ENCODE data around the gene PLG.
"Not testable (repeated sequence)": the region's sequence is repeated elsewhere in the genome, so short reads cannot be mapped to it uniquely, and the experiment has no call there.

The PLG gene

DNA sequence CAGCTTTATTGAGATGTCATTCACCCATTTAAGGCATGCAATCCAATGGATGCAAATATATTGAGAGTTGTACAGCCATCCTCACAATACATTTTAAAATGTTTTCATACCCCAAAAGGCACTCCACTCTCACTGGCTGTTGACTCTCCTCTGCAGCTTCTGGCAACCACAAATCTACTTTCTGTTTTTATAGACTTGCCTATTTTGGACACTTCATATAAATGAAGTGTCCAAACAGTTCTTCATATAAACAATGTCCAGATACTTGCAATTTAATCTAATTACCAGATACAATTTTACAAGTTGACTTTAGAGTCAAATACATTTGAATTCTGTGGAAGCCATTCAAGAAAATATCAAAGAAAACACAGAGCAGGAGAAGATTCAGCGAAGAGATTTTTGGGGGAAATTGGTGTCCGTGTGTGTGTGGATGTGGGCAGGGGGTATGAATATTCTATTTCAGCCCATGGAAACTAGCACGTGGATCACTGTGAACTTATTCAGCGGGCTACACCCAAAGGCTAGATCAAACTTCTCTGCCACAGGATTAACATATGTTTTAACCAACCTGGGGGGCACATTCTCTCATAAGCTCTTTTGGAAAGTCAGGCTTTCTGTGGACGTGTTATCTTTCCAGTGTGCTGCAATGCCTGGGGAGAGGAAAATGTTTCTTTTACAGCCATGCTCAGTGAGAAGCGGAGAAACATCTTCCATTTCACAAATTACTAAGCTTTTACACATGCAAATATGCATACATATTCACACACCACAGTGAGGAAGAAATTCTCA lies 73.9 kb downstream of the PLG start:
- no peak for DNase-seq (ENCODE audit: low spot score)

DNA sequence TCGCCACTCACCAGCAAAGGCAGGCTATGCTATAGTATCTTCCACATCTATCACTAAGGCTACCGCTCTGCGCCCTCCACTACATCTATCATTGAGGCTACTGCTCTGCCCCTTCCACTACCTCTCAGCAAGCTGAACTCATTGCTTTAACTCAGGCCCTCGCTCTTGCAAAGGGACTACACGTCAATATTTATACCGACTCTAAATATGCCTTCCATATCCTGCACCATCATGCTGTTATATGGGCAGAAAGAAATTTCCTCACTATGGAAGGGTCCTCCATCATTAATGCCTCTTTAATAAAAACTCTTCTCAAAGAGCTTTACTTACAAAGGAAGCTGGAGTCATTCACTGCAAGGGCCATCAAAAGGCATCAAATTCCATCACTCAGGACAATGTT lies 77.1 kb downstream of the PLG start:
- not testable (repeated sequence) for DNase-seq (ENCODE audit: low spot score)

DNA sequence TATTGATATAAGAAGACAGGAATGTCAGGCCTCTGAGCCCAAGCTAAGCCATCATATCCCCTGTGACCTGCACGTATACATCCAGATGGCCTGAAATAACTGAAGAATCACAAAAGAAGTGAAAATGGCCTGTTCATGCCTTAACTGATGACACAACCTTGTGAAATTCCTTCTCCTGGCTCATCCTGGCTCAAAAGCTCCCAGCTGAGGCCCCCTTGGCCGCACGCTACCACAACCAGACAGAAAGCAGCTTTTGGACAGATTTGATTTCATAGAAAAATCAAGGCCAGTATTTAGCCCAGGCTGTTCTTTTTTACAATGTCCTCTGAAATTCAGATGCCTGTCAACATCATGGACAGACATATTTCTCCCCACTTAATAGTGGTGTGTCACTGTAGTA lies 78.6 kb downstream of the PLG start:
- DNase-seq (ENCODE audit: low spot score): not testable (repeated sequence)

DNA sequence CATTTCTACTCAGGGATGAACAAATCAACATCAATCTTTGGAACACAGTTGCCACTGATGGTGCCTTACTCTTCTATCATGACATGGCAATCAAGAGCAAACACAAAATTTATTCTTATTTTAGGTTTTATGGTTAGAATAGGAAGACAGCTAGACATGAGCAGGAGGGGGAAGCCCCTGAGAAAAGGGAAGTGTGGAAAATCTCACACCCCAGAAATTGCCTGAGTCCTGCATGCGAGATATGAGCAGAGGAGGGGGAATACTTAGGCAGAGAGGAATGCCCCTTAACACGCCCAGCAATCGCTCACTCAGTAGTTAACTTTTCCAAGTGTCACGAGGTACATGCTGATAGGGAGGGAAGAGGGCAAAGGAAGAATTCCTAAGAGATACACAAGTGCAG lies 79.3 kb downstream of the PLG start:
- DNase-seq (ENCODE audit: low spot score): no peak

DNA sequence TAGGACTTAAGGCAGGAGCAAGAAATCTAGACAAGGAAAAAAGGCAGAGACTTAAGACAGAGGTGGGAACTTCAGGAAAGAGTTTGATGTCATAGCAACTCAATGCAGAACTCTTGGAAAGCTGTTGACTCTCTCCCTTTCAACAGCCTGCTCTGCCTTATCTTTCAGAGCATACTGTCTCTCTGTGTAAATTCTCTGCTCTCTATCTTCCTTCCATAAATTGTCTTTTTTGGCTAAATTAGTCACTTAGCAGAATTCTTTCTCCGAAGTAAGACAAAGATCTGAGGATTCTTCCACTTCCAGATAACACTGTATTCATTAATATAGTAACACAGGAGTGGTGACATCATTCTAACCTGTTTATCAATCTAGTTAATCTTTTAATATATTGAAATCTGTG lies 80.2 kb downstream of the PLG start:
- DNase-seq (ENCODE audit: low spot score): no peak

DNA sequence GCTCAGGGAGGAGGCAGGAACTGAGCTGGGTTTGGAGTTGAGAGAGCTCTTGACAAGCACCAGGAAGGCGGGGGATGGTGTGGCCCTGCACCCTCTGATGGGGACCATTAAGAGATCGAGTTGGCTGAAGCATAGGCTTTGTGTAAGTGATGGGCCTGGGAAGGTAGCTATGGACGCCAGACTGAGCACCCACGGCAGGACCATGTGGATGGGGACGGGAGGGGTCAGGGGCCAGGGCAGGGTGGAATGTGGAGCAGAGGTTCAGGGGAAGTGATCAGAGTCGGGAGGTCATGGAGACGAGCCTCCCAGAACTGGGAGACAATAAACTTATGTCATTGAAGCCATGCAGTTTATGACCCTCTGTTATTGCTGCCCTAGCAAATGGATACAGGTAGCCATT lies 81.7 kb downstream of the PLG start:
- DNase-seq (ENCODE audit: low spot score): no peak

DNA sequence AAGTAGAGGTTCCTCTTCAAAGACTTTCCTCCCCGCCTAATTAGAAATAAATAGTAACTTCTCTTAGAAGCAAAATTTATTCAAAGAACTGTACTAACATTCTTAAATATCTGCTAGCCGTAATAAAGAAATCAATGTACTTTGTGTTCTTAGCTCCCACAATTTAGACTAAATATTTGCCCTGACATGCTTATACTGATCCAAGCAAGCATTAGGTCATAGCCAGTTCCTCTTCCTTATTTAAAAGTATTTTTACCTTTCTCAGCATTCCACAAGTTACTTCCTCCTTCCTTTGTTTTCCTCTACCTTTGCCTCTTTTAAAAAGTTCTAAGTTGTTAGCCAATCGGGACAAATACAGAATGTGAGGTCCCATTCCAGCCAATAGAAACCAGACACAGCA lies 86.1 kb downstream of the PLG start:
- not testable (repeated sequence) for DNase-seq (ENCODE audit: low spot score)

DNA sequence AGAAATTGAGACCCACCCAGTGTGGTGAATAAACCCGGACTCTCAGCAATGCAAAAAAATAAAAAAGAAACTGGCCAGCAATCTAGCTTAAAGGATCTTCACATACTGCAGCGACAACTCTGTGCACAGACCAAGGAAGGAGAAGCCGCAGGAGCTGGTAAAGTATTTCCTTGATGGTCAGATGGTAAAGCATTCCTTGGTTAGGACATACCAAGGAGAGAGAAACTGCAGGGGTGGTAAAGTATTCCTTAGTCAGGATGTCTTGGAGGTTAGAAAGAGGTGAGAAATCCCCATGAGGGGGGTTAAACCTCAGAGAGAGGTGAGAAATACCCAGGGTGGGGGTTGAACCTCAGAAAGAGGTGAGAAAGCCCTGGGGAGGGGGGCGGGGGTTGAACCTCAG lies 86.8 kb downstream of the PLG start:
- DNase-seq (ENCODE audit: low spot score): no peak

DNA sequence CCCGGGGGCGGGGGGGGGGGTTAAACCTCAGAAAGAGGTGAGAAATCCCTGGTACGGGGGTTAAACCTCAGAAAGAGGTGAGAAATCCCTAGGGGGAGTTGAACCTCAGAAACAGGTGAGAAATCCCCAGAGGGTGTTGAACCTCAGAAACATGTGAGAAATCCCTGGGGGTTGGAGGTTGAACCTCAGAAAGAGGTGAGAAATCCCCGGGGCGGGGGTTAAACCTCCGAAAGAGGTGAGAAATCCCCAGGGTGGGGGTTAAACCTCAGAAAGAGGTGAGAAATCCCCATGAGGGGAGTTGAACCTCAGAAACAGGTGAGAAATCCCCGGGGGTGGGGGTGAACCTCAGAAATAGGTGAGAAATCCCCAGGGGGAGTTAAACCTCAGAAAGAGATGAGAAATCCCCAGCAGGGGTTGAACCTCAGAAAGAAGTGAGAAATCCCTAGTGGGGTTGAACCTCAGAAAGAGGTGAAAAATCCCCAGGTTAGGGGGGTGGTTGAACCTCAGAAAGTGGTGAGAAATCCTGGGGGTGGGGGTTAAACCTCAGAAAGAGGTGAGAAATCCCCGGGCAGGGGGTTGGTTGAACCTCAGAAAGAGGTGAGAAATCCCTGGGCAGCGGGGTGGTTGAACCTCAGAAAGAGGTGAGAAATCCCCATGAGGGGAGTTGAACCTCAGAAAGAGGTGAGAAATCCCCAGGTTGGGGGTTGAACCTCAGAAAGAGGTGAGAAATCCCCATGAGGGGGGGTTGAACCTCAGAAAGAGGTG lies 87.4 kb downstream of the PLG start:
- no peak for DNase-seq (ENCODE audit: low spot score)

DNA sequence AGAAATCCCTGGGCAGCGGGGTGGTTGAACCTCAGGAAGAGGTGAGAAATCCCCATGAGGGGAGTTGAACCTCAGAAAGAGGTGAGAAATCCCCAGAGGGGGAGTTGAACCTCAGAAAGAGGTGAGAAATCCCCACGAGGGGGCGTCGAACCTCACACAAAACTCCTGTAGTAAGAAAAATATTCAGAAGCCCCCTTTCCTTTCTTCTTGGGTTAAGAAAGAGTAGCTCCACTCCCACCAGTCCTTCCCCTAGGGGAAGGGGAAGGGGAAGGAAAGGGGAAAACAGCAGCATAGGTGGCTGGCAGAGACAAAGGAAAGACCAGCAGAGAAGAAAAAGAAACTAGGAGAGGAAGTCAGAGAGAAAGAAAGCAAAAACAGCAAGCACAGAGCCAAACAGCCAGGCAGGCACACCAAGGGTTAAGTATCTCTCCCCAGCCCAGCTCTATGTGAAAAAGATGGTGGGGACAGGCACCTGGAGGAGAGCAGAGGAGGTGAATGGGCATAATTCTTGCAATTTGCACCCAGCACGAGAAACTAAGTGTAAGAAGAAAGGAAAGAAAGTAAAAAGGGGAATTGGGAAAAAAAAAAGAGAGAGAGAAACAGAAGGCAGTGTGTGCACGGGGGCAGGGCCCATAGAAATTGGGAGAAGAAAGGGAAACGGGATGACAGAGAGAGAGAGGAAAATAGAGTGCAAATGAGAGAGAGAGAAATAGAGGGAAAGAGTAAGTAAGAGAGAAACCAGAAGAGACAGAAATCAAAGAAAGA lies 88.2 kb downstream of the PLG start:
- no peak for DNase-seq (ENCODE audit: low spot score)

DNA sequence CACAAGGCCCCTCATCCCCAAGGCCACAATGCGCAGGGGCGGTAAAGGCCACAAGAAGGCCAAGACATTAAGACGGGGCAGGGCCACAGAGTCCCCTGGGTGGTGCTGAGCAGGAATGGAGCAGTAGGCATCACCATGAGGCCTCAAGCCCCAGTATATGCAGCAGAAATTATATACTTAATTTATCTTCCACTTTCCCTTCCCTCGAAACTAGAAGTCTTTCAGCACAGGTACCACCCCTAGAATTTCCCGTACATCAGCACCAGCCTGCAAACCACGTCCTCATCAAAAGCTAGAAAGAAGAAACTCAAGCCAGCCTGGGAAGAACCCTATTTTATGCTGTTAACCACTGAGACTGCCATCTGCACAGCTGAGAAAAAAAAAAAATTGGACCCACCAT lies 89.4 kb downstream of the PLG start:
- DNase-seq (ENCODE audit: low spot score): no peak

DNA sequence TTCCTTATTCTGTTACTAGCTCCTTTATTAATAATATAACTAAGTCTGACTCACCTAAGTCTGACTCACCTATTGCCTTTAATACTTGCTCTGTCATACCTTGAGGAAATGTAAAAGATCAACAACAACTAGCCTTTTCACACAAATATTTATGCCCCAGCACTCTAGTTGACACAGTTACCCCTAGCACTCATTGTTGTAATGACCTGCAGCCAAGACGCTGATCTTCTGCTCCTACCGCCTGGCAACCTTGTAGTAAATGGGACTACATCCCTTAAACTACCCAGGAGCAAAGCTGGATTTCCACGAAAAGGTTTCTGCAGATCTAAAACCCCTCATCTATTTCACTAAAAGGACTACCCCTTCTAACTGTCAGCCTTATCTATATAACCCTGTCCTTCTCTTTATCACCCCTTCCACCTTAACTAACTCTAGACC lies 90.0 kb downstream of the PLG start:
- no peak for DNase-seq (ENCODE audit: low spot score)

DNA sequence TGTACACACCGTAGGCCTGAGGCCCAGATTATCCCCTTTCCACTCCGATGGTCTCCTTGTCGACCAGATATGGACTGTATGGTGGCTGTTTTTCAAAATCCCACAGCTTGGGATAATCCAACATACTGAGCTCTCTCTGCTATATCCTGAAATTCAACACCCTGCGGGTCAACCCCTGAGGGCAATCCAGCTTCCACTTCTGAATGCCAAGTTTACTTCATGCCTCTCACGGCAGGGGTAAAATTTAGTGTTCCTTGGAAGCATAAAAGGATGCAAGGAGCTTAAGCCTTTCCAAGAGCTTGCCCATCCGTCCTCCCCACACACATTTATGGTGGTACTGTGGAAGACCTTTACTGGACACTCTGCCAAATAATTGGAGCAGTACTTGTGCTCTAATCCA lies 90.7 kb downstream of the PLG start:
- no peak for DNase-seq (ENCODE audit: low spot score)

DNA sequence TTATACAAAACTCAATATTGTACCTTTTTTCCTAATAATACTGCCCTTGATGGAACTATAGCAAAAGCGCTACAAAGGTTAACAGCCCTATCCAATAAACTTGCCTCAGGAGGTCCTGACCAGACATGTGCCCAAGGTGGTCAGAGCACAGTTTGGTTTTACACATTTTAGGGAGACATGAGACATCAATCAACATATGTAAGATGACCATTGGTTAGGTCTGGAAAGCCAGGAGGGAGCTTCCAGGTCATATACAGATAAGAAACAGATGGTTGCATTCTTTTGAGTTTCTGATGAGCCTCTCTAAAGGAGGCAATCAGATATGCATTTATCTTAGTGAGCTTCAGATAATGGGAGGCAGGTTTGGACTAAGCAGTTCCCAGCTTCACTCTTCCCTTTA lies 91.6 kb downstream of the PLG start:
- DNase-seq (ENCODE audit: low spot score): no peak

DNA sequence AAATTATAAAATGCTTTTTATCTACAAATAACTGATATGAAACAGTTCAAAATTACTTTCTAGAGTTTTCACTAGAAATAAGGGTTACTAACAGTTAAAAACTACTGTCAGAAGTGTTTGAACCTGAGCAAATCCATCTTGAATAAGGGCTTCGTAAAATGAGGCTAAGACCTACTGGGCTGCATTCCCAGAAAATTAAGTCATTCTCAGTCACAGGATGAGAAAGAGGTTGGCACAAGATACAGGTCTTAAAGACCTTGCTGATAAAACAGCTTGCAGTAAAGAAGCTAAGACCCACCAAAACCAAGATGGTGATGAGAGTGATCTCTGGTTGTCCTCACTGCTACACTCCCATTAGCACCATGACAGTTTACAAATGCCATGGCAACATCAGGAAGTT lies 93.7 kb downstream of the PLG start:
- no peak for DNase-seq (ENCODE audit: low spot score)

DNA sequence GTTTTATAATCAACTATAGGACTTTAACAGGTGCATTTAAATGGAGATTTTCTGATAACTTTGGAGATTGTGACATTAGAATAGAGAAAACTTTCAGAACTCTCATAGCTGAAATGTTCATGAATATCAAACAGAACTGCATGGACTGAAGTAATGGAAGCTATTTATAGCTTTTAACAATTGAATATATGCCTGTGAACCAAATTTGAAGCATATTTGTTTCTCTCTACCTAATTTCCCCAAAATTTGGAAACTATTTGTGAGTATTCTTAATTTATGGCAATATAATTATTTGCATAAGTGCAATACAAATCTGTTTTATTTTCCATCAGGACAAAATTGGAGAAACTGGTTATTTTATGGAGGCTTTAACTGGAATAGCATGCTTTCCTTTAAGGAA lies 96.6 kb downstream of the PLG start:
- DNase-seq (ENCODE audit: low spot score): no peak

DNA sequence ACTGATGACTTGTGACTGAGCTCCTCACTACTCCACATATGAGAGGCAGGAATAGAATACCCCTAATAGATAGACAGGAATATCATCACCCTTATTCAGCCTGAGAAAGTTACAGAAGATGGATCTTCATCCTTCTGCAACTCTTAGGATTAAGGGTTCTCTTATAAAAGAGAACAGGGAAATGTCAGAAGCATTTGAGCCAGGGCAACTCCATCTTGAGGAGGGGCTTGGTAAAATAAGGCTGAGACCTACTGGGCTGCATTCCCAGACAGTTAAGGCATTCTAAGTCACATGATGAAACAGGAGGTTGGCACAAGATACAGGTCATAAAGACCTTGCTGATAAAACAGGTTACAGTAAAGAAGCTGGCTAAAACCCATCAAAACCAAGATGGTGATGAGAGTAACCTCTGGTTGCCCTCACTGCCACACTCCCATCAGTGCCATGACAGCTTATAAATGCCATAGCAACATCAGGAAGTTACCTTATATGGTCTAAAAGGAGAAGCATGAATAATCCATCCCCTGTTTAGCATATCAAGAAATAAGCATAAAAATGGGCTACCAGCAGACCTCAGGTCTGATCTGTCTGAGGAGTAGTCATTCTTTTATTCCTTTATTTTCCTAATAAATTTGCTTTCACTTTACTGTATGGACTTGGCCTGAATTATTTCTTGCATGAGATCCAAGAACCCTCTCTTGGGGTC lies 97.9 kb downstream of the PLG start:
- DNase-seq (ENCODE audit: low spot score): no peak

DNA sequence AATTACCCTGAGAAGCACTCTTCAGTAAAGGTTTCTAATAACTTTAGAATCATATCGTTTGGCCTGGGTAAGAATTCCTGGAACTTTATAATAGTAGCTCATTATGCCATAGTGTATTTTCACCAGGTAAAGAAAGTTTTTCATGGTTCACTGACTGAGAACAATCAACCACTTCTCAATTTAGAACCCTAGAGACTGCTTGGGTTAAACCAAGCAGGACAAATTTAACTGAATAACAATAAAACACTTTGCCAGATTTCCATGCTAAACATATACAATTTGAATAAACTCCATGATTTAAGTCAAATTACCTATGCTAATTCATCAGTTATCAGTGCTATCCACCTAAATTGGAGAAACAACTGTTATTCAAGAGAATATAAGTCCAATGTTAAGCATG lies 99.4 kb downstream of the PLG start:
- DNase-seq (ENCODE audit: low spot score): no peak

DNA sequence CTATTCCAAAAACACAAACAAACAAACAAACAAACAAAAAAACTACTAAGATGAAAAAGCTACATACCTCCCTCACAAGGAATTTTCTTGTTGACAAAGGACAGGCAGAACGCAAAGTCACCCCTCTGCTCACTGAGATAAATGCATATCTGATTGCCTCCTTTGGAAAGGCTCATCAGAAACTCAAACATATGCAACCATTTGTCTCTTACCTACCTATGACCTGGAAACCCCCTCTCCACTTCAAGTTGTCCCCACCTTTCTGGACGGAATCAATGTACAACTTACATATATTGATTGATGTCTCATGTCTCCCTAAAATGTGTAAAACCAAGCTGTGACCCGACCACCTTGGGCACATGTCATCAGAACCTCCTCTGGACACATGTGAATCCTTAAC lies 100.0 kb downstream of the PLG start:
- not testable (repeated sequence) for DNase-seq (ENCODE audit: low spot score)
